ENCODE measurements around the gene OSTM1.
"Not testable (repeated sequence)": the region's sequence is repeated elsewhere in the genome, so short reads cannot be mapped to it uniquely, and the experiment has no call there.

OSTM1 gene

DNA sequence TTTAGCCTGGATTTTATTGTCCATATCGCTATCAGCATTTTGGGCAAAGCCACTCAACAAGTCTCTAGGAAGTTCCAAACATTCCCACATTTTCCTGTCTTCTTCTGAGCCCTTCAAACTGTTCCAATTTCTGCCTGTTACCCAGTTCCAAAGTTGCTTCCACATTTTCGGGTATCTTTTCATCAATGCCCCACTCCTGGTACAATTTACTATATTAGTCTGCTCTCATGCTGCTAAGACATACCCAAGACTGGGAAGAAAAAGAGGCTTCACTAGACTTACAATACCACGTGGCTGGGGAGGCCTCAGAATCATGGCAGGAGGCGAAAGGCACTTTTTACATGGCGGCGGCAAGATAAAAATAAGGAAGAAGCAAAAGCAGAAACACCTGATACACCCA lies 58.3 kb downstream of the OSTM1 start:
- not testable (repeated sequence) for DNase-seq

DNA sequence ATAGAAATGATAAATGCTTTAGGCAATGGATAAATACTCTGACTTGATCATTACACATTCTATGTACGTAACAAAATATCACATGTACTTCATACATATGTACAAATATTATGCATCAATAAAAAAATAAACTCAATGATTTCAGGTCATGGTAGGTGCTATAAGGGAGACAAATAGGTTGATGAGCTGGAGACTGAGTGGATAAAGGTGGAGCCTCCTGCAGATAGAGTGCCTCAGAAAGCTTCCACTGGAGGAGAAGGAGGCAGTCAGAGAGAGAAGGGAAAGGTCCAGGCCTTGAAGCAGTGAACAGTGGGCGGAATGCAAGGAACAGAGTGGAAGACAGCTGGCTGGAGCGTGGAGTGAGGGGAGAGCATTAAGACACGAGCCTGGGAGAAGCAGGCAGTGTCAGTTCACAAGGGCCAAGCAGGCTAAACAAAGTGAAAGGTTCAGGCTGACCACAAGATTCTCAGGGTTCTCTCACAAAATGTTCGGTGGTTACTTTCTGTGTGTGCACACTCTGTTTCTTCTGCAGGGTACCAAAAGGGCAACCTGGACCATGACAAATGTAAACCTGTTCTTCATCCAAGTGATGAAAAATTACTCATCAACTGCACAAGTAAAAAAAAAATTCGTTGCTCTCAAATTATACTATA lies 60.6 kb downstream of the OSTM1 start:
- DNase-seq, result no peak

DNA sequence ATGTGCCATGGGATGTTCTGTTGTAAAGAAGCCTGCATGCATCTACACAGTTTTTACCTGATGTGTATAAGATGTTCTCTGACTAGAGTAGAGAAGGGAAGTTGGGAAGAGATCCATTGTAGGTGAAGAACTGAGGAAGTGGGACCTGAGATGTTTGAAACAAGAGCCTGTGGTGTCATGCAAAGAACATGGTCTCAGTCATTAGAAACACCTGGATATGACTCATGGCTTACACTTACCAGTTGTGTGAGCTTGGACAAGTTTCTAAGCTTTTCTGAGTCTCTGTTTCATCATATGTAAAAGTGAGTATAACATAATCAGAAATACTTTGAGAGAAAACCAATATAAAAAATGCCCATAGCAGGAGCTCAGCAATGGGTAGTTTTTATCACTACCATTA lies 64.6 kb downstream of the OSTM1 start:
- DNase-seq, result no peak

DNA sequence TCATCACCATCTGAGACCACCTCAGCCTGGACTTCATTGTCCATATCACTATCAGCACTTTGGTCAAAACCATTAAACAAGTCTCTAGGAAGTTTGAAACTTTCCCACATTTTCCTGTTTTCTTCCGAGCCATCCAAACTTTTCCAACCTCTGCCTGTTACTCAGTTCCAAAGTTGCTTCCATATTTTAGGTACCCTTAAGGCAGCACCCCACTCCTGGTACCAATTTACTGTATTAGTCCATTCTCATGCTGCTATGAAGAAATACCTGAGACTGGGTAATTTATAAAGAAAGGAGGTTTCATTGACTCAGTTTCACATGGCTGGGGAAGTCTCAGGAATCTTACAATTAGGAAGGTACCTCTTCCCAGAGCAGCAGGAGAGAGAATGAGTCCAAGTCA lies 65.3 kb downstream of the OSTM1 start:
- not testable (repeated sequence) for DNase-seq

DNA sequence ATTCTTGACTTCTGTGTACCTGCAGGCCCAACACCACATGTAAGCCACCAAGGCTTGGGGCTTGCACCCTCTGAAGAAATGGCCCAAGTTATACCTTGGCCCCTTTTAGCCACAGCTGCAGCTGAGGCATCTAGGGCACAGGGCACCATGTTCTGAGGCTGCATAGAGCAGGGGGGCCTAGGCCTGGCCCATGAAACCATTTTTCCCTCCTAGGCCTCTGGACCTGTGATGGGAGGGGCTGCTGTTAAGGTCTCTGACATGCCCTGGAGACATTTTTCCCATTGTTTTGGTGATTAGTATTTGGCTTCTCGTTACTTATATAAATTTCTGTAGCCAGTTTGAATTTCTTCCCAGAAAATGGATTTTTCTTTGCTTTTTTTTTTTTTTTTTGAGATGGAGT lies 66.2 kb downstream of the OSTM1 start:
- DNase-seq, result no peak

DNA sequence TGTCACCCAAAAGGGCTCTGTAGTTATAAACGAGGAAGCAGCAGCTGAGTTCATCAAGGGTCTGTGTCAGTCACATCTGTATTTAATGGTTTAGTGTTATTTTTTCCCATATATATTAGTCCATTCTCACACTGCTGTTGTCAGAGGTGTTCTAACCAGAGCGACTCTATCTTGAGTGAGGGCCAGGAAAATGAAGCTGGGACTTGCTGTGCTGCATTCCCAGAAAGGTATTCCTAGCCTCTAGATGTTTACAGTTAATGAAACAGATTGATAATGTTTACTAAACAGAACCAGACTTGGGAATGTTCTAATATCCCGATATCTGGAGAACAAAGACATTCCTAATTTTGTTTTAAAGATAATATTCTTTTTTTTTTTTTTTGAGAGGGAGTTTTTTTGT lies 68.6 kb downstream of the OSTM1 start:
- no peak for DNase-seq

DNA sequence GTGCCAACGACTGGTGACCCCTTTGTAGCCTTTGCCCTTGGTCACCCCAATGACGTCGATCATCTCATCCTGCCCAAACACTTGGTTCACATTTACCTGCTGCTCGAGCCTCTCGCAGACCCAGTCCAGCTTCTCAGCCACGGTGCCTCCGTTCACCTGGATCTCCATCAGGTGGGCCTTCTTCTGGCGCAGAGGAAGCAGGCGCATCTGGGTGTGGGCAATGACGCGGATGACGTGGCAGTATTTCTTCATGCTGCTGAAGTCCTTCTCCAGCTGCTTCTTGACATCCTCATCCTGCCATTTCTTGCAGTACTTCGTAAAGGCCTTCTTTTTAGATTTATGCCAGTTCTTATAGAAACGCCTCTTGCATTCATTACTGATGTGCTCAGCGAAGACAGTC lies 69.7 kb downstream of the OSTM1 start:
- DNase-seq, result no peak

DNA sequence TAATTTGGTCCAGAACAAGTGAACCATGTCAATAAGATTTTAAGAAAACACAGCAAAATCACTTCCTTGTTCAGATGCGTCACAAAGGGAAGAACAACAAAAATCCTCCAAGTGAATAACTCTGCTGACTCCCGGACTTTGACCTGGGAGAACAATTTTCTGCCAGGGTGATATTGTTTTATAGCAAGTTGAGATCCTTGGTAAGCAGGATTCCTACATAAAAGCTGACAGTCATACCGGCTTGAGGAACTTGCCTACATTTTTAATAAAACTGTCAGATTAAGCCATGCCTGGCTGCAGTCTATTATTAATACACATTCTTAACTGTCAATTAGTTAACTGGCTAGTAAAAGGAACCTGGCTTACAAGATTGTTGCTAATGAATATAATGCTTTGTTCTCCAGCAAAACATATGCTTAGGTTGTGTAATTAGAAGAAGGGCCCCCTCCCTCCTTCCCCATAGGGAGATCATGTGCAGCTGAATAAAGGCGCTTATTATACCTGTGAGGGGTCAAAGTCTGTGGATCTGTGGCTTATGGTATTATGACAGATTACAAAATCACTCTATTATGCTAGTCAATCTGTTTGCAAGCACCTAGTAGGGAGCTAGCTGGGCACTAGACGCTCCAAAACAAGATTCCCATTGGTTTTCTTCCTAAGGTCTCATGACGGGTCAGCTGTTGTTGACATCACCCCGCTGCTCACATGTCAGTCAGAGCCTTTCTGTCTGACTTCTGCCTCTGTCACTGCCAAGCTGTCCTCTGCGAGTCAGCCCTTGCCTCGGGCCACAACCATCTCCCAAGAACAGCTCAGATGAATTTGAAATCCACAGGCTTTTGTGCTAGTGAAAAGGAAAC lies 71.9 kb downstream of the OSTM1 start:
- DNase-seq, result no peak

DNA sequence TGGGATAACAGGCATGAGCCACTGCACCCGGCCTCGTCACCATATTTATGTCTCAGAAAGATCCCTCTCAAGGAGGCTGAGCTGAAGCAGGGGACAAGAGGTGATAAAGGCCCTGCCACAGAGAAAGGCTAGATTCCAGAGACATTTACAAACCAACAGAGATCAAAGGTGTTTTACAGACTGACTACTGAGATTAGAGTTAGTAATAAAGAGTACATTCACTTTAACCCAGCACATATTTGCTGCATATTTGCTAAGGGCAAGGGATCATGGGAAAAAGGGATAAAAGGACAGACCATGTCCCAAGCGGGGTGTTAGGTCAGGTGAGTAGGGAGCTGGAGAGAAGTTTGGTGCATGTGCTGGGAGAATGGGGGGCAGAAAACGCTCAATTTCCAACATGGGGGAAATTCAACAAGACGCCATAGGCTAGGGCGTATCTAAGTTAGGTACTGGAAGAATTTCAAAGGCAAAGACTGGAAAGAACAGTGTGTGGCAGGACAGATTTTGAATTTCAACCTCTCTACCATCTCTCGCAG lies 72.8 kb downstream of the OSTM1 start:
- no peak for DNase-seq

DNA sequence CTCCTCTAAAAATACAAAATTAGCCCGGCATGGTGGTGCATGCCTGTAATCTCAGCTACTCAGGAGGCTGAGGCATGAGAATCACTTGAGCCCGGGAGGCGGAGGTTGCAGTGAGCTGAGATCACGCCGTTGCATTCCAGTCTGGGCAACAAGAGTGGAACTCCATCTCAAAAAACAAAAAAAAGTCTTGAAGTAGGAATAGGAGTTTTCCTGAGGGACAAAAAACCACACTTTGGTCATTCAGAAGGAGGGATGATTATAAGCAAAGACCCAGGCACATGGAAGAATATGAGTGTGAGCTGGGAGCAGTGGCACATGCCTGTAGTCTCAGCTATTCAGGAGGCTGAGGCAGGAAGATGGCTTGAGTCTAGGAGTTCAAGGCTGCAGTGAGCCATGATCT lies 74.3 kb downstream of the OSTM1 start:
- DNase-seq, result not testable (repeated sequence)

DNA sequence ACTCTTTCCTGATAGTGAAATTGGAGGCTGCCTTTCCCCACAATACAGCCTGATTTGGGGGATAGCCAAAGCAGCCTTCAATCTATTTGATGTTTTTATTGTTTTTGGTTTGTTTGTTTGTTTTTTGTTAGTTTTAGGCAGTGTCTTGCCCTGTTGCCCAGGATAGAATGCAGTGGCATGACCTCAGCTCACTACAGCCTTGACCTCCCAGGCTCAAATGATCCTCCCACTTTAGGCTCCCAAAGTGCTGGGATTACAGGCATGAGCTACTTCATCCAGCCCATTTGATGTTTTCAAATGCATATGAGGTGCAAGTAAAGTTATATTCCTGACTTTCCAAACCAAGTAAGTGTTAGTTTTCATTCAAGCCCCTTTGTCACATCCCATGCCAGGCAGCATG lies 75.2 kb downstream of the OSTM1 start:
- no peak for DNase-seq

DNA sequence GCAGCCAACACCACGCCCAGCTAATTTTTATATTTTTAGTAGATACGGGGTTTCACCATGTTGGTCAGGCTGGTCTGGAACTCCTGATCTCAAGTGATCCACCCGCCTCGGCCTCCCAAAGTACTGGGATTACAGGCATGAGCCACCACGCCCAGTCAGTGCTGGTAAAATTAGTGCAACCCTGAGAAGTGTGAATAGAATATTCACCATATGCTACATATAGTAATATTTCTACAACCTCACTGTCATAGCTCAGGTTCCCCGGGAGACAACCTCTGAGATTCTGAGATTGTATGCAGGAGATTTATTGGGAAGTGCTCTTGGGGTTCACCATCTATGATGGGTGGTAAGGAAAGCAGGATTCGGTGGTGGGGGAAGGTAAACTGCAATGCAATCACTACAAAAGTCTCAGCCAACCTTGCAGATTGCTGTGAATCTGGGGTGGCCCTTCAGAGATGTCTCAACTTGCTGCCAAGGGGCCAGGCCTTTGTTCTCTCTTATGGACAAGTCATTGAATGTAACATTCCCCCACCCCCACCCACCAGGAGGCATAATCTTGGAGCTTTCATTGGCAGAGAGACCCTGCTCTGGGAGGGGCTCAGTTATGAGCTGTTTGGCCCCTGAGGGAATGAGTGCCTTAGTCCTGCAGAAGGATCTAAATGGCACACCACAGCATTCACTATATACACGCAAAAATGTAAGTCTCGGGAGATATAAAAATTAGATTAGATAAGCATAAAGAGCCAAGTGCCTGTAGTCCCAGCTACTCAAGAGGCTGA lies 82.6 kb downstream of the OSTM1 start:
- no peak for DNase-seq
